Erythroblast (primary cell): ENCODE data around the gene THAP7.

Source experiments
- GATA1 ChIP-seq: IDR thresholded peaks from 2 replicates; pipeline ENCODE4 v1.6.1; 2011; ENCODE audit warnings: low read depth, mild to moderate bottlenecking, control low read depth, low read length, moderate library complexity
- POLR2A ChIP-seq: IDR thresholded peaks from 2 replicates; pipeline ENCODE4 v1.6.1; 2011; ENCODE audit warnings: mild to moderate bottlenecking, low read length

GRCh38 chr22:20995329-20996030, 6.4 kb downstream of the THAP7 start:
- TF ChIP-seq POLR2A (no peak), GATA1 (no peak)
